ENCODE measurements around the gene AHSP. TPM values are rescaled to one million over a fixed set of nuclear protein-coding genes. Genes with fewer than 3 reads are reported as not detected.

The AHSP gene
- total RNA-seq, 4 donors from 2014 or later: 1.2 TPM; not detected in 3

- no peak overlapping the region for H3K4me3 ChIP-seq
- H3K4me1 ChIP-seq: peaks cover 10 to 16% (median 13%) of the 10 kb centered on the region in 4 donors
- no peak overlapping the region for H3K27ac ChIP-seq (replicated peaks in 1 of 4)
- 67% methylated on average over 6 of the region's 6 CpGs for WGBS
- TF ChIP-seq, protein P1, sequence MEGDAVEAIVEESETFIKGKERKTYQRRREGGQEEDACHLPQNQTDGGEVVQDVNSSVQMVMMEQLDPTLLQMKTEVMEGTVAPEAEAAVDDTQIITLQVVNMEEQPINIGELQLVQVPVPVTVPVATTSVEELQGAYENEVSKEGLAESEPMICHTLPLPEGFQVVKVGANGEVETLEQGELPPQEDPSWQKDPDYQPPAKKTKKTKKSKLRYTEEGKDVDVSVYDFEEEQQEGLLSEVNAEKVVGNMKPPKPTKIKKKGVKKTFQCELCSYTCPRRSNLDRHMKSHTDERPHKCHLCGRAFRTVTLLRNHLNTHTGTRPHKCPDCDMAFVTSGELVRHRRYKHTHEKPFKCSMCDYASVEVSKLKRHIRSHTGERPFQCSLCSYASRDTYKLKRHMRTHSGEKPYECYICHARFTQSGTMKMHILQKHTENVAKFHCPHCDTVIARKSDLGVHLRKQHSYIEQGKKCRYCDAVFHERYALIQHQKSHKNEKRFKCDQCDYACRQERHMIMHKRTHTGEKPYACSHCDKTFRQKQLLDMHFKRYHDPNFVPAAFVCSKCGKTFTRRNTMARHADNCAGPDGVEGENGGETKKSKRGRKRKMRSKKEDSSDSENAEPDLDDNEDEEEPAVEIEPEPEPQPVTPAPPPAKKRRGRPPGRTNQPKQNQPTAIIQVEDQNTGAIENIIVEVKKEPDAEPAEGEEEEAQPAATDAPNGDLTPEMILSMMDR (IDR thresholded peaks at IDR 0.05): no peak
- TF ChIP-seq EP300 (IDR thresholded peaks at IDR 0.05) (no peak), POLR2AphosphoS5 (IDR thresholded peaks at IDR 0.05) (no peak), POLR2A (IDR thresholded peaks at IDR 0.05; ENCODE audit: low read depth) (no peak)
- no peak for DNase-seq (ENCODE audit: extremely low spot score)
- intact Hi-C loops (cut with DNase I): no loop called here
- H3K9me3 ChIP-seq: no peaks in the 10 kb centered on the region
- H3K36me3 ChIP-seq: no peaks in the 10 kb centered on the region
- H3K27me3 ChIP-seq: no peaks in the 10 kb centered on the region
Measured at GRCh38 chr16:31513126-31513525, 14.6 kb upstream of the AHSP start.

DNA sequence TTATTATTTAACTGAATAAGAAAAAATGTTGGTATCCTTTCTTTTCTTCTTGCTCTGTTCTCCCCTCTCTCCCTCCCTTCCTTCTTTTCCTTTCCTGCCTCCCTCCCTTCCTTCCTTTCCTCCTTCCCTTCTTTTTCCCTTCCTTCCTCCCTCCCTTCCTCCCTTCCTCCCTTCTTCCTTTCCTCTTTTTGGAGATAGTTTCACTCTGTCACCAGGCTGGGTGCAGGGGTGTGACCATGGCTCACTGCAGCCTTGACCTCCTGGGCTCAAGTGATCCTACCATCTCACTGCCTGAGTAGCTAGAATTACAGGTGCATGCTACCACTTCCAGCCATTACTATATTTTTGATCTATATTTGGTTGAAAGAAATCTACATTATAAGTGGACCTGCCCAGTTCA lies 13.8 kb upstream of the AHSP start:
- H3K36me3 ChIP-seq: no peaks in the 10 kb centered on the region
- DNase-seq (ENCODE audit: extremely low spot score): no peak
- TF ChIP-seq POLR2AphosphoS5 (IDR thresholded peaks at IDR 0.05) (no peak), EP300 (IDR thresholded peaks at IDR 0.05) (no peak), POLR2A (IDR thresholded peaks at IDR 0.05; ENCODE audit: low read depth) (no peak)
- TF ChIP-seq, protein P1 (IDR thresholded peaks at IDR 0.05): no peak
- intact Hi-C loops (cut with DNase I): no loop called here
- peaks cover 9 to 14% (median 11%) of the 10 kb centered on the region in 4 donors for H3K4me1 ChIP-seq
- H3K27me3 ChIP-seq: no peaks in the 10 kb centered on the region
- no peak overlapping the region for H3K27ac ChIP-seq (replicated peaks in 1 of 4)
- no peak overlapping the region for H3K4me3 ChIP-seq
- no peaks in the 10 kb centered on the region for H3K9me3 ChIP-seq

DNA sequence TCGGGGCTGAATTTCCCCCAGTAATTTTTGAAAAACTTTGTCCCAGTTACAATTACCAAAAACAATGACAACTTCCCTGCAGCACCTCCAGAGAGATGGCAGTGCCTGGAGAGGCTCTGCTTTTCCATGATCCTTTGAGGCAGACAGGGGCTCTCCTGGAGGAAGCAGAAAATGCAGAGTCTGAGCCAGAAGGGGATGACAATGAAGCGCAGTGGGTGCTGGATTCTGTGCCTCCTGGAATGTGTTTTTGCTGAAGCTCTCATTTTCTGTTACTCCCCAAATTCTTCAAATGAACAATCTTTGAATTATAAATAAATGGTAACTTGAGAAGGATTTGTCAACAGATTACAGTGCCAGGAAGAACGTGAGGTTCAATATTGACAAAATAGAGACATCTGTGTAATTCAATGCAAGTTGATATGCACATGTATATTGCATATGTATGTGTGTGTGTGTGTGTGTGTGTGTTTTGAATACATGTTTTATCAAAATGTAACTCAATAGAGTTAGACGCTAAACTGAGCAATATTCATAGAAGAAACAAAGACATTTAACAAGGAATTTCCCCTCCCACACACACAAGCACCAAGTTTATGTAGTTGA lies 9.8 kb upstream of the AHSP start:
- TF ChIP-seq POLR2A (IDR thresholded peaks at IDR 0.05; ENCODE audit: low read depth): no peak
- no peak for TF ChIP-seq POLR2AphosphoS5 (IDR thresholded peaks at IDR 0.05)
- TF ChIP-seq, protein P1 (IDR thresholded peaks at IDR 0.05): no peak
- TF ChIP-seq EP300 (IDR thresholded peaks at IDR 0.05): no peak
- H3K27me3 ChIP-seq: no peaks in the 10 kb centered on the region
- WGBS: 77% methylated on average over 4 of the region's 4 CpGs

GRCh38 chr16:31519759-31520431 lies 7.8 kb upstream of the AHSP start:
- TF ChIP-seq EP300 (IDR thresholded peaks at IDR 0.05) (no peak), POLR2AphosphoS5 (IDR thresholded peaks at IDR 0.05) (no peak), POLR2A (IDR thresholded peaks at IDR 0.05; ENCODE audit: low read depth) (no peak)
- TF ChIP-seq, protein P1 (IDR thresholded peaks at IDR 0.05): no peak
- intact Hi-C loops (cut with DNase I): no loop called here
- DNase-seq (ENCODE audit: extremely low spot score): no peak
- no peaks in the 10 kb centered on the region for H3K9me3 ChIP-seq
- H3K4me3 ChIP-seq: no peak overlapping the region
- no peaks in the 10 kb centered on the region for H3K36me3 ChIP-seq
- 83% methylated on average over 2 of the region's 2 CpGs for WGBS
- no peaks in the 10 kb centered on the region for H3K4me1 ChIP-seq
- H3K27me3 ChIP-seq: no peaks in the 10 kb centered on the region
- no peak overlapping the region for H3K27ac ChIP-seq (replicated peaks in 1 of 4)

More for the DNA sequence above, 9.8 kb upstream of the AHSP start:
- no peak for DNase-seq (ENCODE audit: extremely low spot score)
- intact Hi-C loops (cut with DNase I): no loop called here
- H3K4me1 ChIP-seq: no peaks in the 10 kb centered on the region
- no peak overlapping the region for H3K4me3 ChIP-seq
- H3K36me3 ChIP-seq: no peaks in the 10 kb centered on the region
- H3K9me3 ChIP-seq: no peaks in the 10 kb centered on the region
- no peak overlapping the region for H3K27ac ChIP-seq (replicated peaks in 1 of 4)

Data from esophagus muscularis mucosa (tissue), 4 donors.